ENCODE data around the gene GBX1.

GBX1 gene

DNA sequence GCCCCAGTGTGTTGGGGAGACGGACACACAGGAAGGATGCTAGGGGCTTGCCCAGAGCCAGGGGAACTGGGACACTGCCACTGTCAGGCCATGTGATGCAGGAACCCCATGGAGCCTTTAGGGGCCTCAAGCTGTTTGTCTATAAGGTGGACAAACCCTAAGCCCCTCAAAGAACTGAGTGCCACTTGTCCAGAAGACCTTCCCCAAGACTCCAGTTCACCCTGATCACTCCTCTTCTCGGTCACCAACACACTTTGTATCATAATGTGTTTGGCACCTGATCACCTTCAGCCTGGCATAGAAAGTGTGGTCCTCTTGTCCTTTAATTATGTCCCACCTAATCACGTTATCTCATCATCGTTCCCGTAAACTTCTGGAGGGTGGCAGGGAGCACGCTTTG is 42.1 kb upstream of the GBX1 start:
- no peak overlapping the region for H3K4me3 ChIP-seq (replicated peaks; ENCODE audit: low read depth, low read length)
- no peak for TF ChIP-seq CTCF (IDR thresholded peaks at IDR 0.05; ENCODE audit: low read depth, low read length, missing control alignments)
- no peak for DNase-seq (ENCODE audit: extremely low read depth, low read depth)

- no peak for TF ChIP-seq CTCF (IDR thresholded peaks at IDR 0.05; ENCODE audit: low read depth, low read length, missing control alignments)
- no peak for DNase-seq (ENCODE audit: extremely low read depth, low read depth)
Measured at GRCh38 chr7:151208253-151208862, 40.9 kb upstream of the GBX1 start.

GRCh38 chr7:151207804-151208203 is 40.3 kb upstream of the GBX1 start:
- no peak for TF ChIP-seq CTCF (IDR thresholded peaks at IDR 0.05; ENCODE audit: low read depth, low read length, missing control alignments)
- no peak for DNase-seq (ENCODE audit: extremely low read depth, low read depth)
- no peak overlapping the region for H3K4me3 ChIP-seq (replicated peaks; ENCODE audit: low read depth, low read length)

More at GRCh38 chr7:151208253-151208862, 40.9 kb upstream of the GBX1 start:
- no peak overlapping the region for H3K4me3 ChIP-seq (replicated peaks; ENCODE audit: low read depth, low read length)

- no peak for DNase-seq (ENCODE audit: extremely low read depth, low read depth)
- H3K4me3 ChIP-seq (replicated peaks; ENCODE audit: low read depth, low read length) = no peak overlapping the region
- TF ChIP-seq CTCF (IDR thresholded peaks at IDR 0.05; ENCODE audit: low read depth, low read length, missing control alignments) = no peak
Measured at GRCh38 chr7:151207315-151207714, 39.8 kb upstream of the GBX1 start.

DNA sequence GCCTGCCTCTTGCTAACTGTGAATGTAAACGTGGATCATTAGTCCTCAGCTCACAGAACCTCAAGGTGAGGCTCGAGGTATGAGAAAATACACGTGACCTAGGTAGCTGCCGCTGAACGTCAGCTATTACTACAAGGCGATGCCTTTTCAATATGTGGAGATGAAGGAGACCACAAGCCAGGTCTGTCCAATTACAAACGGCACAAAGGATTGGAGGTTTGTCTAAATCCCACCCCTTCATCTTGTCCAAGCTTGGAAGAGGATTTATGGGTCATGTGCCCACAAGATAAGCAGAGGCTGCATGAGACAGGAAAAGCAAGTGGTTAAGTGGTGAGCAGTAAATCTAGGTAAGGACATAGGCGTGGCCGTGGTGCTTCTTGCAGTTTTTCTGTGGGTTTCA is 39.4 kb upstream of the GBX1 start:
- H3K4me3 ChIP-seq (replicated peaks; ENCODE audit: low read depth, low read length) = no peak overlapping the region
- TF ChIP-seq CTCF (IDR thresholded peaks at IDR 0.05; ENCODE audit: low read depth, low read length, missing control alignments) = no peak

GRCh38 chr7:151205730-151206129 is 38.2 kb upstream of the GBX1 start:
- no peak overlapping the region for H3K4me3 ChIP-seq (replicated peaks; ENCODE audit: low read depth, low read length)
- DNase-seq (ENCODE audit: extremely low read depth, low read depth) = no peak
- no peak for TF ChIP-seq CTCF (IDR thresholded peaks at IDR 0.05; ENCODE audit: low read depth, low read length, missing control alignments)

More for the DNA sequence above, 39.4 kb upstream of the GBX1 start:
- DNase-seq (ENCODE audit: extremely low read depth, low read depth) = no peak
